Tibial nerve (tissue), 4 donors: ENCODE results near the gene SLC48A1.

Experiments used
- CTCF ChIP-seq, 5 experiments: fragments of 200-600 bp in 3 of 5; fragments of 450-650 bp in 2 of 5; sonication (generic) in 3 of 5; IDR thresholded peaks; one replicate each; pipeline ENCODE4 v1.5.1; 2016 to 2019; ENCODE audit warnings: antibody characterized with exemption in 5 of 5, mild to moderate bottlenecking in 3 of 5, moderate library complexity in 2 of 5
- EP300 ChIP-seq, 2 donors: sonication (generic); formaldehyde crosslinking; IDR thresholded peaks; one replicate each; pipeline ENCODE4 v1.6.1; 2017; ENCODE audit warnings: antibody characterized with exemption in 2 of 2, mild to moderate bottlenecking in 1 of 2
- POLR2A ChIP-seq, 2 donors: fragments of 450-650 bp; IDR thresholded peaks; one replicate each; pipeline ENCODE4 v1.6.1; 2017; ENCODE audit warnings: antibody characterized with exemption in 2 of 2, mild to moderate bottlenecking in 2 of 2, moderate library complexity in 2 of 2

GRCh38 chr12:47750229-47750798 is 22.7 kb upstream of the SLC48A1 start:
- TF ChIP-seq CTCF (IDR thresholded peaks at IDR 0.05) (no peak), POLR2A (IDR thresholded peaks at IDR 0.05) (no peak), EP300 (IDR thresholded peaks at IDR 0.05) (no peak)
